ENCODE measurements around the gene UBE2D2.

GRCh38 chr5:139524940-139525585 lies 36.1 kb upstream of the UBE2D2 start:
- no peak for TF ChIP-seq CTCF (IDR thresholded peaks at IDR 0.05)
- TF ChIP-seq POLR2A (IDR thresholded peaks at IDR 0.05) = no peak
- no peak for TF ChIP-seq EP300 (IDR thresholded peaks at IDR 0.05)

Data from gastroesophageal sphincter (tissue), 3 donors.